Activated T-cell treated with anti-CD3 and anti-CD28 coated beads, Interleukin-2, amount 50 U/mL, for 4 hours (primary cell): Measurements from ENCODE around the gene PRMT3. TPM values are rescaled to one million over a fixed set of nuclear protein-coding genes. Genes with fewer than 3 reads are reported as not detected.
"Not testable (repeated sequence)": the region's sequence is repeated elsewhere in the genome, so short reads cannot be mapped to it uniquely, and the experiment has no call there.

Source experiments
- ATAC-seq, 2 donors: fragments of 200-7000 bp; cut with Tn5 transposase; one replicate each; pipeline ENCODE4 v1.10.0; 2021
- DNase-seq: peaks from one replicate; pipeline ENCODE4 v3.0.0-alpha.2; 2020
- H3K27me3 Mint-ChIP-seq: one replicate; pipeline ENCODE4 v1.8.0; 2021; ENCODE audit warnings: low read depth, mixed read lengths
- H3K36me3 Mint-ChIP-seq: one replicate; pipeline ENCODE4 v1.8.0; 2022; ENCODE audit warnings: mixed read lengths; ENCODE audit not compliant: insufficient read depth
- H3K4me1 Mint-ChIP-seq: one replicate; pipeline ENCODE4 v1.8.0; 2021; ENCODE audit warnings: low read depth, mixed read lengths
- H3K4me3 Mint-ChIP-seq: one replicate; pipeline ENCODE4 v1.8.0; 2021; ENCODE audit warnings: mild to moderate bottlenecking, moderate library complexity, mixed read lengths
- H3K9me3 Mint-ChIP-seq: one replicate; pipeline ENCODE4 v1.8.0; 2021; ENCODE audit warnings: mixed read lengths
- total RNA-seq, 3 donors: library from RNA; stranded (reverse); gene quantifications; one replicate each; pipeline ENCODE4 v1.2.1, GENCODE V29; 2021

PRMT3 gene
- total RNA-seq, 3 donors from 2014 or later: 55.5 to 60.2 (median 57.1) TPM

DNA sequence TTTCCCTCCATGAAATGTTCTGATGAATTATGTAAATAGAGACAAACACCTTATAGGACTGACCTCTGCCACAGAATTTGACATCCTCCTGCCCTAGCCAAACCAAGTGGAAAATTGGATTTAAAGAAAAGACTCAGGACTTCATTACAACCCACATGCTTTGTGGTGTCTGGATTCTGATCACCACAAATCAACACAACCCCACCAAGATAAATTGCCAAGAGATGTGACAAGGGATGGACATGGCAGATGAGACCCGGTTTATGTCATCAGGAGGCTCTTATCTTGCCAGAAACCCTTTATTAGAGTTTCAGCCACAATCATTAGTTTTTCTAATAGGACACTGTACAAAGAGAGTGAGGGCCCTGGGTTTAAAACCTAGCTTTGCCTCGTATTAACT is 154.0 kb downstream of the PRMT3 start:
- no peaks in the 10 kb centered on the region for H3K4me1 Mint-ChIP-seq
- H3K27me3 Mint-ChIP-seq: peaks cover 6% of the 10 kb centered on the region
- no peak overlapping the region for H3K4me3 Mint-ChIP-seq
- no peaks in the 10 kb centered on the region for H3K36me3 Mint-ChIP-seq
- DNase-seq (no peak), ATAC-seq (no peak)
- peaks cover 7% of the 10 kb centered on the region for H3K9me3 Mint-ChIP-seq

DNA sequence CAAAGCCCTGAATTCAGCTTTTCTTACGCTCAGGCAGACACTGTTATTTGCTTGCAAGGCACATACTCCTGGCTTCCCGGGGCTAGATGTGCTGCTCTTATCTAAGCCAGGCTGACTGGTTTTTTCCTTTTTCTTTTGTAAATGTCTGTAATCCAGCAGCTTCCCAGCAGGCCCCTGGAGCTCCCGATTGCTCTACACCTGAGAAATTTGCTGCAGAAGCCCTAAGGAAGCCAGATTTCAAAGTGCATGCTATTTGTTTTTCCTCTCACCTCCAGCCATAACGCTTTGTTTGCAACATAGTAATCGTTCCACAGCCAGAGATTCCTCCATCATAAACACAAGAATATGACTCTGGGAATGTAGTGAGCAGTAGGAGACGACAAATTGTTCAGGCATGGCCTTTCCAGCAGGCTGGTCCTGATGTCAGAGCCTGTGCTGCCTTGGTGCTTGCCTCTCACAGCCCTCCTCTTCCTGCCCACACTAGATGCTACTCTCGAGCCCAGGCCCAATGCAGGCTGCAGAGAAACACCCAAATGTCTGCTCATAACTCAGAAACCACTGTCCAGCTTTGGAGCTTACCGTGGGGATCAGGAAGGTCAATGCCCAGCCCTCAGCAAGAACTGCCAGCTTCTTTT is 157.2 kb downstream of the PRMT3 start:
- Mint-ChIP-seq H3K4me1 (no peaks in the 10 kb centered on the region), H3K4me3 (no peak overlapping the region), H3K9me3 (no peaks in the 10 kb centered on the region), H3K27me3 (peaks cover 4% of the 10 kb centered on the region), H3K36me3 (no peaks in the 10 kb centered on the region)
- DNase-seq (no peak), ATAC-seq (no peak)

DNA sequence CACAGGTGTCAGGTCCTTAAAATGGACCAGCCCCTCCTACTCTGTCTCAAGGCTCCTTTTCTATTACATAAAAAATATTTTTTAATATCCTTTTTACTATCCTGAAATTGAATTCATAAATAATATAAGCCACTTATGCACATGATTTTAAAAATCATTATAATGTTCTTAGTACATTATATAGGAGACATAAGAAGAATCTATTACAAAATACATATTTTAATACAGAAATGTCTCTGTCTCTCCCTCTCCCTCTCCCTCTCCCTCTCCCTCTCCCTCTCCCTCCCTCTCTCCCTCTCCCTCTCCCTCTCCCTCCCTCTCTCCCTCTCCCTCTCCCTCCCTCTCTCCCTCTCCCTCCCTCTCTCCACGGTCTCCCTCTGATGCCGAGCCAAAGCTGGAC is 159.9 kb downstream of the PRMT3 start:
- Mint-ChIP-seq H3K27me3 (peaks cover 2% of the 10 kb centered on the region), H3K4me3 (no peak overlapping the region), H3K4me1 (no peaks in the 10 kb centered on the region), H3K9me3 (no peaks in the 10 kb centered on the region), H3K36me3 (no peaks in the 10 kb centered on the region)
- ATAC-seq (no peak), DNase-seq (no peak)

DNA sequence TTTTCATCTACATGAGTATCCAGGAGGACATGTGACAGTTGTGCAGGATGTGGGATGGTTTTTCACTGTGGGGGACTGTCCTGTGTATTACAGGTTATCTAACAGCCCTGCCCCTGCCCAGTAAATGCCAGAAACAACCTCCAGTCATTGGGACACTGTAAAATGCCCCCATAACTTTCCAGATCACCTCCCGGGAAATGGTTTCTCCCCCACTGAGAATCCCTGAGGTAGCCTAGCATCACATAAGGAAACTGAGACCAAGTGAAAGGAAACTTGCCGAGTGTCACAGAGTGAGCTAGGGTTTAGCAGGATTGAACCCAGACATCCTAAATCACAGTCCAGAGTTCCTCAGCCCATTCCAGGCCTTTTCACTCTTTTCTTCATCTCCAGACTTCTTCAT is 163.6 kb downstream of the PRMT3 start:
- no peaks in the 10 kb centered on the region for H3K4me1 Mint-ChIP-seq
- H3K36me3 Mint-ChIP-seq: no peaks in the 10 kb centered on the region
- peaks cover 1% of the 10 kb centered on the region for H3K9me3 Mint-ChIP-seq
- H3K4me3 Mint-ChIP-seq: no peak overlapping the region
- no peak for ATAC-seq
- H3K27me3 Mint-ChIP-seq: no peaks in the 10 kb centered on the region
- DNase-seq: no peak

DNA sequence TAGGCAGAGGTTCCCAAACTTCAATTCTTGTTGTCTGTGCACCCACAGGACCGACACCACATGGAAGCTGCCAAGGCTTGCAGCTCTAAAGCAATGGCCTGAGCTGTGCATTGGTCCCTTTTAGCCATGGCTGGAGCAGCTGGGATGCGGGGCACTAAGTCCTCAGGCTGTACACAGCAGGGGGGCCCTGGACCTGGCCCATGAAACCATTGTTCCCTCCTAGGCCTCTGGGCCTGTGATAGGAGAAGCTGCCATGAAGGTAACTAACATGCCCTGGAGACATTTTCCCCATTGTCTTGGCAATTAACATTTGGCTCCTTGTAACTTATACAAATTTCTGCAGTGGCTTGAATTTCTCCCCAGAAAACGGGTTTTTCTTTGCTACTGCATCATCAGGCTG is 168.3 kb downstream of the PRMT3 start:
- no peaks in the 10 kb centered on the region for H3K36me3 Mint-ChIP-seq
- ATAC-seq (no peak), DNase-seq (no peak)
- peaks cover 7% of the 10 kb centered on the region for H3K9me3 Mint-ChIP-seq
- H3K4me1 Mint-ChIP-seq: no peaks in the 10 kb centered on the region
- H3K27me3 Mint-ChIP-seq: peaks cover 3% of the 10 kb centered on the region
- no peak overlapping the region for H3K4me3 Mint-ChIP-seq

- H3K9me3 Mint-ChIP-seq, H3K4me3 Mint-ChIP-seq, H3K27me3 Mint-ChIP-seq, DNase-seq, H3K4me1 Mint-ChIP-seq, ATAC-seq, H3K36me3 Mint-ChIP-seq: not testable (repeated sequence)
Observed at GRCh38 chr11:20556396-20556795, 168.9 kb downstream of the PRMT3 start.

DNA sequence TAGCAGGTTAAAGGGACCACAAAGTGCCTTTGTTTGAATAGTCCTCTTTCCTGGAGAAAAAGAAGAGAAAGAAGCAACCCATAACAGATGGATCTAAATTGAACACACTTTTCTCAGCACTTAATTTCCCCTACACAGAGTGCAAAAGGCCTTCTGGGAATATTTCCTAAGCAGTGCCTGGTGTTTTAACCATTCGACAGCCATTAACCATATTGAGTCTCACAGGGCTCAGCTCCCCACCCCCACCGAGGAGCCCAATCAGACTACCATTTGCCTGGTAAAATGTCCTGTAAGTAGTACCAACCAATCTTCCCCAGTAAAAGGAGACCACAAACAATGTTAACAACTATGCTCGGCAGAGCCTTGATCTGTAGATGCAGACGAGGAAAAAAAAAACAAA is 171.2 kb downstream of the PRMT3 start:
- ATAC-seq (no peak), DNase-seq (no peak)
- Mint-ChIP-seq H3K27me3 (peaks cover 3% of the 10 kb centered on the region), H3K4me1 (no peaks in the 10 kb centered on the region), H3K9me3 (peaks cover 7% of the 10 kb centered on the region), H3K4me3 (no peak overlapping the region), H3K36me3 (no peaks in the 10 kb centered on the region)

Other genes starting within 250 kb of the PRMT3 start
- not detected for gene DBX1, start 227.2 kb upstream of the PRMT3 start, total RNA-seq
- 10 to 100 TPM; 36.6 to 44.3 (median 37.8) TPM for gene HTATIP2, start 24.0 kb upstream of the PRMT3 start, total RNA-seq
- gene SLC6A5, start 211.9 kb downstream of the PRMT3 start, total RNA-seq: not detected